Stimulated activated CD4-positive, alpha-beta T cell treated with anti-CD3 and anti-CD28 coated beads, TNF-alpha, amount 100 ng/mL, for 1 hour (primary cell): Measurements from ENCODE around the gene LRRC58.

Experiments
- DNase-seq, 3 donors: peaks; one replicate each; pipeline ENCODE4 v3.0.0-alpha.2; 2020; ENCODE audit warnings: low read depth in 3 of 3, low spot score in 1 of 3

The LRRC58 gene

DNA sequence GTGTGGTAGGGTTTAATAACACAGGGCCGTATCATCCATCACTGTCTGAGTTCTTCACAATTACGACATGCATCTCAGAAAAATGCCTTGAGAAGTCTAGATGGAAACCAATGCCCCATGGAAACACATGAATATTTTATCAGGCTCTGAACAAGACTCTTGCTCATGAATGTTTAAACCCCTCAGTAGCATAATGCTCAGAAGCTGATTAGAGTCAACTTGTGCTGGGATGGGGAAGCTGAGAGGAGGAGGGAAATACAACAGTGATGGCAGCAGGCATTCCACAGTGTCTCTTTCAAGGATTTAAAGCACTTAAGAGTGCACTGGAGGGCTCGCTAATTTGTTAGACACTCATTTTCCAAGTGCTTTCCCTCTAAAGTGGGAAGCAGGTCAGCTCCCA, 67.9 kb downstream of the LRRC58 start:
- no peak for DNase-seq

- DNase-seq, result no peak
Measured at GRCh38 chr3:120280566-120280965, 68.6 kb downstream of the LRRC58 start.

- DNase-seq, result no peak
Measured at GRCh38 chr3:120280026-120280425, 69.1 kb downstream of the LRRC58 start.

DNA sequence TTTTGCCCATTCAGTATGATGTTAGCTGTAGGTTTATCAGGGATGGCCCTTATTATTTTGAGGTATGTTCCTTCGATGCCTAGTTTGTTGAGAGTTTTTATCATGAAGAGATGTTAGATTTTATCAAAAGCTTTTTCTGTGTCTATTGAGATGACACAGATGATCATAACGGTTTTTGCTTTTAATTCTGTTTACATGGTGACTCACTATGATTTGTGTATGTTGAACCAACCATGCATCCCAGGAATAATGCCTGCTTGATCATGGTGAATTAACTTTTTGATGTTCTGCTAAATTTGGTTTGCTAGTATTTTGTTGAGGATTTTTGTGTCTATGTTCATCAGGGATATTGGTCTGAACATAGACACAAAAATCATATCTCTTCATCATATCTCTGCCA, 72.4 kb downstream of the LRRC58 start:
- no peak for DNase-seq

DNA sequence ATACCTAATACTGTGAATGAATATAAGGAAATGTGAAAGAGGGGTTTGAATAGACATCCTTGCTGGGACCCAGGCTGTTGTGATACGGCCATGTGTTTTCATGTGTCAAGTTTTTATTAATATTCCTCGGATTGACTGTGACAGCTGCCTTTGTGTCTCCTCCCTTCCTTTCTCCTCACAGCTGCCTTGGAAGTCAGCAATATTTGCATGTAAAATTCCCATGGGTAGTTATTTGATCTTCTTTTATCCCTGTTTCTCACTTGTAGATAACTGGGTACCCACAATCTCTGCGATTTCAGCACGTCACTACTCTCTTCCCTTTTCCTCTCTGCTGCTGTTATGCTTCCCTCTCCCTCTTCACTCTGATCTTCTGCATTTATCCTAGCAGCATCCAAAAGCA, 73.5 kb downstream of the LRRC58 start:
- no peak for DNase-seq

- DNase-seq, result no peak
Measured at GRCh38 chr3:120274739-120275167, 74.4 kb downstream of the LRRC58 start.
